ENCODE results near the gene FGFR3. TPM values are rescaled to one million over a fixed set of nuclear protein-coding genes. Genes with fewer than 3 reads are reported as not detected.

FGFR3 gene
- total RNA-seq, 1 donor from 2014 or later: not detected

Other genes with a start within 250 kb of the FGFR3 start
- 10.9 and 26.7 TPM in 2 replicates for gene FAM53A, start 109.0 kb upstream of the FGFR3 start, total RNA-seq
- gene SLBP, start 81.0 kb upstream of the FGFR3 start, total RNA-seq: 63.4 and 76.9 TPM in 2 replicates
- gene TMEM129, start 72.0 kb upstream of the FGFR3 start, total RNA-seq: 91.1 and 121 TPM in 2 replicates
- 1.2 and 3.9 TPM in 2 replicates for gene TACC3, start 71.8 kb upstream of the FGFR3 start, total RNA-seq
- gene LETM1, start 62.9 kb downstream of the FGFR3 start, total RNA-seq: 39.2 and 39.4 TPM in 2 replicates
- 23.5 and 28.3 TPM in 2 replicates for gene NSD2, start 78.1 kb downstream of the FGFR3 start, total RNA-seq
- 17.1 and 20.5 TPM in 2 replicates for gene NELFA, start 215.7 kb downstream of the FGFR3 start, total RNA-seq